HCT116 (cell line): ENCODE measurements around the gene BLNK. TPM values are rescaled to one million over a fixed set of nuclear protein-coding genes. Genes with fewer than 3 reads are reported as not detected.

Experiments
- ATAC-seq: fragments of 200-7000 bp; cut with Tn5 transposase; 2 replicates; pipeline ENCODE4 v1.9.1; 2020; ENCODE audit warnings: mild to moderate bottlenecking, moderate library complexity
- BruUV-seq: library from RNA; stranded (reverse); fragments of 400-500 nt; replicated peaks from 2 replicates; lab custom pipeline; 2021; lab: Mats Ljungman, UMichigan
- CTCF ChIA-PET: fragments of 300-600 bp; sonication (Branson Sonifier 250); formaldehyde crosslinking; loops from one replicate; lab custom pipeline; 2021; ENCODE audit warnings: antibody characterized with exemption; lab: Charles Lee
- POLR2A ChIA-PET: fragments of 300-600, 350-600 bp; sonication (Branson Sonifier 250); formaldehyde crosslinking; loops from one replicate; lab custom pipeline; 2021; ENCODE audit warnings: antibody characterized with exemption; lab: Charles Lee
- RAD21 ChIA-PET, 2 experiments: fragments of 300-600 bp; sonication (Branson Sonifier 250); formaldehyde crosslinking; loops; one replicate each; lab custom pipeline; 2023; ENCODE audit warnings: low total read pairs in 2 of 2; ENCODE audit not compliant: uncharacterized antibody in 2 of 2, unreplicated experiment in 2 of 2, low non-redundant PET in 1 of 2; lab: Charles Lee
- DNase-seq: peaks from one replicate; pipeline ENCODE4 v3.0.0-alpha.2; 2010; ENCODE audit warnings: low read depth, low spot score
- H2AFZ ChIP-seq: fragments of 200-600 bp; shearing (Covaris generic), sonication (generic); 2 replicates; pipeline ENCODE4 v1.6.1; 2017; ENCODE audit warnings: low read depth, mixed run types, mixed read lengths, antibody characterized with exemption, low read length; ENCODE audit not compliant: poor library complexity, severe bottlenecking
- H3K27ac ChIP-seq: 2 replicates; pipeline ENCODE4 v1.5.1; 2012; ENCODE audit warnings: low read depth, low read length
- H3K27me3 ChIP-seq: fragments of 200-600 bp; sonication (generic); 2 replicates; pipeline ENCODE4 v1.6.1; 2016; ENCODE audit warnings: mixed run types, low read length, mixed read lengths; ENCODE audit not compliant: insufficient read depth
- H3K36me3 ChIP-seq, 2 experiments: fragments of 200-500 bp in 1 of 2; fragments of 200-600 bp in 1 of 2; sonication (Bioruptor generic) in 1 of 2; sonication (generic) in 1 of 2; 2 replicates each; pipeline versions ENCODE4 v1.5.1 to v1.6.1; 2014 to 2016; ENCODE audit warnings: low read length in 2 of 2, inconsistent platforms in 1 of 2, mixed read lengths in 1 of 2, mixed run types in 1 of 2; ENCODE audit not compliant: insufficient read depth in 2 of 2, control insufficient read depth in 1 of 2
- H3K4me1 ChIP-seq, 2 experiments: fragments of 200-600 bp in 1 of 2; sonication (generic) in 1 of 2; 2 replicates each; pipeline versions ENCODE4 v1.5.1 to v1.6.1; 2012 to 2017; ENCODE audit warnings: low read length in 2 of 2, inconsistent platforms in 1 of 2, mild to moderate bottlenecking in 1 of 2, mixed read lengths in 1 of 2, mixed run types in 1 of 2, moderate library complexity in 1 of 2; ENCODE audit not compliant: insufficient read depth in 2 of 2, control insufficient read depth in 1 of 2
- H3K4me2 ChIP-seq: fragments of 200-600 bp; sonication (generic); 2 replicates; pipeline ENCODE4 v1.6.1; 2017; ENCODE audit warnings: mixed run types, low read length, mixed read lengths
- H3K4me3 ChIP-seq, 2 experiments: fragments of 200-600 bp in 1 of 2; sonication (generic) in 1 of 2; replicated peaks in 1 of 2; 2 replicates each; pipeline ENCODE4 v1.5.1; 2011 to 2016; ENCODE audit warnings: low read length in 2 of 2, control low read depth in 1 of 2, low read depth in 1 of 2, mild to moderate bottlenecking in 1 of 2, mixed read lengths in 1 of 2, mixed run types in 1 of 2
- H3K79me2 ChIP-seq: fragments of 200-600 bp; sonication (generic); 2 replicates; pipeline ENCODE4 v1.6.1; 2017; ENCODE audit warnings: mild to moderate bottlenecking, mixed run types, low read length, moderate library complexity, mixed read lengths; ENCODE audit not compliant: insufficient read depth
- H3K9ac ChIP-seq: fragments of 200-600 bp; sonication (generic); 2 replicates; pipeline ENCODE4 v1.6.1; 2016; ENCODE audit warnings: low read length, mixed read lengths
- H3K9me2 ChIP-seq: fragments of 200-600 bp; sonication (generic), shearing (Covaris generic); 2 replicates; pipeline ENCODE4 v1.6.1; 2017; ENCODE audit warnings: mixed run types, mild to moderate bottlenecking, moderate library complexity; ENCODE audit not compliant: insufficient read depth
- H3K9me3 ChIP-seq, 2 experiments: fragments of 200-500 bp in 1 of 2; fragments of 200-600 bp in 1 of 2; sonication (Bioruptor generic) in 1 of 2; sonication (generic) in 1 of 2; 2 replicates each; pipeline ENCODE4 v1.6.1; 2014 to 2017; ENCODE audit warnings: low read length in 2 of 2, mixed read lengths in 2 of 2, inconsistent platforms in 1 of 2, low read depth in 1 of 2, mild to moderate bottlenecking in 1 of 2, mixed run types in 1 of 2, moderate library complexity in 1 of 2; ENCODE audit not compliant: control insufficient read depth in 1 of 2, insufficient read depth in 1 of 2
- H4K20me1 ChIP-seq: fragments of 200-600 bp; sonication (generic), shearing (Covaris generic); 2 replicates; pipeline ENCODE4 v1.6.1; 2017; ENCODE audit warnings: mixed run types, mild to moderate bottlenecking, moderate library complexity; ENCODE audit not compliant: insufficient read depth
- CEBPB ChIP-seq: IDR thresholded peaks from 2 replicates; pipeline ENCODE4 v1.6.1; 2012; ENCODE audit warnings: low read depth
- CTCF ChIP-seq, 3 experiments: fragments of 200-600 bp in 1 of 3; sonication (generic) in 1 of 3; IDR thresholded peaks in 2 of 3; conservative IDR thresholded peaks in 1 of 3; 2 replicates each; pipeline ENCODE4 v1.5.1; 2012 to 2017; ENCODE audit warnings: low read depth in 2 of 3, low read length in 2 of 3, antibody characterized with exemption in 1 of 3, borderline replicate concordance in 1 of 3, control low read depth in 1 of 3, mild to moderate bottlenecking in 1 of 3, mixed read lengths in 1 of 3, mixed run types in 1 of 3, moderate library complexity in 1 of 3; ENCODE audit not compliant: insufficient read depth in 1 of 3
- EGR1 ChIP-seq: IDR thresholded peaks from 2 replicates; pipeline ENCODE4 v1.6.1; 2012; ENCODE audit warnings: low read depth
- FOSL1 ChIP-seq: IDR thresholded peaks from 2 replicates; pipeline ENCODE4 v1.6.1; 2012; ENCODE audit warnings: low read depth
- RAD21 ChIP-seq: IDR thresholded peaks from 2 replicates; pipeline ENCODE4 v1.6.1; 2012; ENCODE audit warnings: low read depth, mild to moderate bottlenecking
- ZBTB33 ChIP-seq: IDR thresholded peaks from 2 replicates; pipeline ENCODE4 v1.6.1; 2011; ENCODE audit warnings: mild to moderate bottlenecking, low read length, moderate library complexity; ENCODE audit not compliant: insufficient replicate concordance; ENCODE audit errors: extremely low read depth
- intact Hi-C: fragments of 100-400 bp; cut with micrococcal nuclease; formaldehyde crosslinking; loops from 2 replicates; pipeline ENCODE4 v1.10.0; 2022
- total RNA-seq: library from RNA; stranded (reverse); gene quantifications from one replicate; pipeline ENCODE4 v1.2.1, GENCODE V29; 2021; ENCODE audit not compliant: unreplicated experiment

Gene BLNK
- total RNA-seq, 1 experiment from 2014 or later: 0.59 TPM

GRCh38 chr10:96317067-96317833 lies 45.9 kb upstream of the BLNK start:
- DNase-seq (no peak), ATAC-seq (peak; percentile 70)
- RAD21 ChIA-PET: interaction anchor here in 1 of 2 experiments (0.7 kb wide), 1 partner anchor 88 kb away, joined by 3 read pairs; no protein-coding TSS in a partner anchor
- BruUV-seq: no TSS peak
- no peaks in the 10 kb centered on the region for H4K20me1 ChIP-seq
- H3K9me2 ChIP-seq: no peaks in the 10 kb centered on the region
- no peak overlapping the region for H2AFZ ChIP-seq
- TF ChIP-seq CTCF (IDR thresholded peaks at IDR 0.05 in 2 of 3, conservative IDR thresholded peaks at IDR 0.05 in 1 of 3; ENCODE audit: borderline replicate concordance in 1 of 3, insufficient read depth in 1 of 3, low read depth in 2 of 3, low read length in 2 of 3): peak in 1 of 3 experiments; percentile 25; a peak in 1 of 6 replicates
- TF ChIP-seq RAD21: peak; percentile 20; the same call in 1 of the 2 replicates
- TF ChIP-seq FOSL1: no peak
- H3K27ac ChIP-seq: no peak overlapping the region
- H3K4me1 ChIP-seq: no peaks in the 10 kb centered on the region
- H3K9me3 ChIP-seq: no peaks in the 10 kb centered on the region
- H3K27me3 ChIP-seq: no peaks in the 10 kb centered on the region
- H3K9ac ChIP-seq: no peak overlapping the region
- H3K36me3 ChIP-seq: no peaks in the 10 kb centered on the region
- no peaks in the 10 kb centered on the region for H3K79me2 ChIP-seq
- H3K4me2 ChIP-seq: no peak overlapping the region
- POLR2A ChIA-PET: no interaction called here
- intact Hi-C loops: no loop called here
- CTCF ChIA-PET: interaction anchor here (1.2 to 2.1 kb wide), 3 partner anchors 17 to 300 kb away, joined by 4 to 8 read pairs (median 4); no protein-coding TSS in a partner anchor
- H3K4me3 ChIP-seq: no peak overlapping the region

- POLR2A ChIA-PET: no interaction called here
- Histone ChIP-seq H3K4me3 (no peak overlapping the region), H3K4me1 (no peaks in the 10 kb centered on the region), H3K27me3 (no peaks in the 10 kb centered on the region), H3K9me3 (no peaks in the 10 kb centered on the region), H3K9ac (no peak overlapping the region), H3K9me2 (no peaks in the 10 kb centered on the region), H4K20me1 (no peaks in the 10 kb centered on the region), H3K79me2 (no peaks in the 10 kb centered on the region), H3K36me3 (no peaks in the 10 kb centered on the region), H3K4me2 (no peak overlapping the region), H3K27ac (no peak overlapping the region), H2AFZ (no peak overlapping the region)
- RAD21 ChIA-PET: no interaction called here
- BruUV-seq: no TSS peak
- intact Hi-C loops: no loop called here
- CTCF ChIA-PET: interaction anchor here (1.4 kb wide), 1 partner anchor 21 kb away, joined by 4 read pairs; no protein-coding TSS in a partner anchor
- DNase-seq (no peak), ATAC-seq (no peak)
- TF ChIP-seq CTCF (IDR thresholded peaks at IDR 0.05 in 2 of 3, conservative IDR thresholded peaks at IDR 0.05 in 1 of 3; ENCODE audit: borderline replicate concordance in 1 of 3, insufficient read depth in 1 of 3, low read depth in 2 of 3, low read length in 2 of 3) (no peak), ZBTB33 (no peak), CEBPB (no peak), EGR1 (no peak)
These were observed 42.0 kb upstream of the BLNK start for GRCh38 chr10:96313344-96313743.
